ENCODE measurements around the gene TACC2.

The TACC2 gene

GRCh38 chr10:122077311-122077875, 88.4 kb downstream of the TACC2 start:
- ATAC-seq = no peak

DNA sequence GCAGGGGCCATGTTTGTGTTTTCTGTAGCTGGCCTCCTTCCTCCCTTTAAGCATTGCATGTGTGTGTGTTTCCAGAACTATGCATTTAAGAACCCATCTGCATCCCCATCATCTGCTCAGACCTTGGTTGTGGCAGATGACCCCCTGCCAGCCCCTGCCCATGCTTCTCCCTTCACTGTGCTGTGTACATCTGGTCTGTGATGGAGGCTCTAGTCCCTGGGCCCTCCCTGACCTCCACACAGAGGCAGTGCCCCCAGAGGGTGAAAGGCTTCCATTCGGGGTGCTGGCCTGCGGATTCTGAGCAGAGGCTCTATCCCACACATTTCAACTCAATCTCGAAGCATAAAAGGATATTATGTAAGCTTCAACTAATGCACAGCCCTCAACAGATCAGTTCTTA, 89.4 kb downstream of the TACC2 start:
- no peak for TF ChIP-seq ARNTL (CRISPR knock-in tag; IDR thresholded peaks at IDR 0.05; ENCODE audit: borderline replicate concordance, low read depth)
- no peak for TF ChIP-seq BACH2 (CRISPR knock-in tag; IDR thresholded peaks at IDR 0.05; ENCODE audit: borderline replicate concordance)
- no peak for TF ChIP-seq TCF4 (CRISPR knock-in tag; IDR thresholded peaks at IDR 0.05; ENCODE audit: borderline replicate concordance)
- TF ChIP-seq, protein P1, sequence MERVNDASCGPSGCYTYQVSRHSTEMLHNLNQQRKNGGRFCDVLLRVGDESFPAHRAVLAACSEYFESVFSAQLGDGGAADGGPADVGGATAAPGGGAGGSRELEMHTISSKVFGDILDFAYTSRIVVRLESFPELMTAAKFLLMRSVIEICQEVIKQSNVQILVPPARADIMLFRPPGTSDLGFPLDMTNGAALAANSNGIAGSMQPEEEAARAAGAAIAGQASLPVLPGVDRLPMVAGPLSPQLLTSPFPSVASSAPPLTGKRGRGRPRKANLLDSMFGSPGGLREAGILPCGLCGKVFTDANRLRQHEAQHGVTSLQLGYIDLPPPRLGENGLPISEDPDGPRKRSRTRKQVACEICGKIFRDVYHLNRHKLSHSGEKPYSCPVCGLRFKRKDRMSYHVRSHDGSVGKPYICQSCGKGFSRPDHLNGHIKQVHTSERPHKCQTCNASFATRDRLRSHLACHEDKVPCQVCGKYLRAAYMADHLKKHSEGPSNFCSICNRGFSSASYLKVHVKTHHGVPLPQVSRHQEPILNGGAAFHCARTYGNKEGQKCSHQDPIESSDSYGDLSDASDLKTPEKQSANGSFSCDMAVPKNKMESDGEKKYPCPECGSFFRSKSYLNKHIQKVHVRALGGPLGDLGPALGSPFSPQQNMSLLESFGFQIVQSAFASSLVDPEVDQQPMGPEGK (CRISPR knock-in tag; IDR thresholded peaks at IDR 0.05; ENCODE audit: borderline replicate concordance) = no peak
- no peak for TF ChIP-seq PPARA (CRISPR knock-in tag; IDR thresholded peaks at IDR 0.05; ENCODE audit: borderline replicate concordance)
- no peak for TF ChIP-seq ISL1 (CRISPR knock-in tag; IDR thresholded peaks at IDR 0.05)
- TF ChIP-seq ZFP30 (CRISPR knock-in tag; IDR thresholded peaks at IDR 0.05) = no peak
- TF ChIP-seq ZNF565 (CRISPR knock-in tag; conservative IDR thresholded peaks at IDR 0.05; ENCODE audit: low read depth) = no peak
- no peak for TF ChIP-seq ZNF70 (CRISPR knock-in tag; IDR thresholded peaks at IDR 0.05)
- TF ChIP-seq SNAI2 (CRISPR knock-in tag; IDR thresholded peaks at IDR 0.05) = no peak

More at GRCh38 chr10:122077311-122077875, 88.4 kb downstream of the TACC2 start:
- no peak for TF ChIP-seq ESRRG (CRISPR knock-in tag; IDR thresholded peaks at IDR 0.05)
- TF ChIP-seq ZNF70 (CRISPR knock-in tag; IDR thresholded peaks at IDR 0.05) = no peak
- no peak for TF ChIP-seq ZNF8 (CRISPR knock-in tag; IDR thresholded peaks at IDR 0.05)

GRCh38 chr10:122078965-122079795, 90.2 kb downstream of the TACC2 start:
- TF ChIP-seq SNAI2 (CRISPR knock-in tag; IDR thresholded peaks at IDR 0.05) (no peak), PPARA (CRISPR knock-in tag; IDR thresholded peaks at IDR 0.05; ENCODE audit: borderline replicate concordance) (no peak), ZNF8 (CRISPR knock-in tag; IDR thresholded peaks at IDR 0.05) (no peak), GLIS3 (CRISPR knock-in tag; IDR thresholded peaks at IDR 0.05) (no peak), ARNTL (CRISPR knock-in tag; IDR thresholded peaks at IDR 0.05; ENCODE audit: borderline replicate concordance, low read depth) (no peak), TCF4 (CRISPR knock-in tag; IDR thresholded peaks at IDR 0.05; ENCODE audit: borderline replicate concordance) (no peak)
- TF ChIP-seq, protein P2, sequence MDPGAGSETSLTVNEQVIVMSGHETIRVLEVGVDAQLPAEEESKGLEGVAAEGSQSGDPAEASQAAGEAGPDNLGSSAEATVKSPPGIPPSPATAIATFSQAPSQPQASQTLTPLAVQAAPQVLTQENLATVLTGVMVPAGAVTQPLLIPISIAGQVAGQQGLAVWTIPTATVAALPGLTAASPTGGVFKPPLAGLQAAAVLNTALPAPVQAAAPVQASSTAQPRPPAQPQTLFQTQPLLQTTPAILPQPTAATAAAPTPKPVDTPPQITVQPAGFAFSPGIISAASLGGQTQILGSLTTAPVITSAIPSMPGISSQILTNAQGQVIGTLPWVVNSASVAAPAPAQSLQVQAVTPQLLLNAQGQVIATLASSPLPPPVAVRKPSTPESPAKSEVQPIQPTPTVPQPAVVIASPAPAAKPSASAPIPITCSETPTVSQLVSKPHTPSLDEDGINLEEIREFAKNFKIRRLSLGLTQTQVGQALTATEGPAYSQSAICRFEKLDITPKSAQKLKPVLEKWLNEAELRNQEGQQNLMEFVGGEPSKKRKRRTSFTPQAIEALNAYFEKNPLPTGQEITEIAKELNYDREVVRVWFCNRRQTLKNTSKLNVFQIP (CRISPR knock-in tag; IDR thresholded peaks at IDR 0.05; ENCODE audit: borderline replicate concordance, low read depth) = no peak
- TF ChIP-seq, protein P1 (CRISPR knock-in tag; IDR thresholded peaks at IDR 0.05; ENCODE audit: borderline replicate concordance) = no peak

More for the DNA sequence above, 89.4 kb downstream of the TACC2 start:
- no peak for ATAC-seq

DNA sequence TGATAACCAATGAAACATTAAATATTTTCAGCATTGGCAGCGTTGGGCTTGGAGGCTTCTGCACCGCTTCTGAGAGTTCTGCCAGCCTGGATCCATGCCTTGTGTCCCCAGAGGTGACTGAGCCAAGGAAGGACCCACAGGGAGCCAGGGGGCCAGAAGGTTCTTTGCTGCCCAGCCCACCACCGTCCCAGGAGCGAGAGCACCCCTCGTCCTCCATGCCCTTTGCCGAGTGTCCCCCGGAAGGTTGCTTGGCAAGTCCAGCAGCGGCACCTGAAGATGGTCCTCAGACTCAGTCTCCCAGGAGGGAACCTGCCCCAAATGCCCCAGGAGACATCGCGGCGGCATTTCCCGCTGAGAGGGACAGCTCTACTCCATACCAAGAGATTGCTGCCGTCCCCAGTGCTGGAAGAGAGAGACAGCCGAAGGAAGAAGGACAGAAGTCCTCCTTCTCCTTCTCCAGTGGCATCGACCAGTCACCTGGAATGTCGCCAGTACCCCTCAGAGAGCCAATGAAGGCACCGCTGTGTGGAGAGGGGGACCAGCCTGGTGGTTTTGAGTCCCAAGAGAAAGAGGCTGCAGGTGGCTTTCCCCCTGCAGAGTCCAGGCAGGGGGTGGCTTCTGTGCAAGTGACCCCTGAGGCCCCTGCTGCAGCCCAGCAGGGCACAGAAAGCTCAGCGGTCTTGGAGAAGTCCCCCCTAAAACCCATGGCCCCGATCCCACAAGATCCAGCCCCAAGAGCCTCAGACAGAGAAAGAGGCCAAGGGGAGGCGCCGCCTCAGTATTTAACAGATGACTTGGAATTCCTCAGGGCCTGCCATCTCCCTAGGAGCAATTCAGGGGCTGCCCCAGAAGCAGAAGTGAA, 93.9 kb downstream of the TACC2 start:
- ATAC-seq = no peak
- TF ChIP-seq CSRNP3 (CRISPR knock-in tag; IDR thresholded peaks at IDR 0.05) (no peak), BACH2 (CRISPR knock-in tag; IDR thresholded peaks at IDR 0.05; ENCODE audit: borderline replicate concordance) (no peak), ZC3H10 (CRISPR knock-in tag; IDR thresholded peaks at IDR 0.05) (no peak), ISL1 (CRISPR knock-in tag; IDR thresholded peaks at IDR 0.05) (no peak), CREB5 (CRISPR knock-in tag; IDR thresholded peaks at IDR 0.05; ENCODE audit: low read depth) (no peak), PPARA (CRISPR knock-in tag; IDR thresholded peaks at IDR 0.05; ENCODE audit: borderline replicate concordance) (no peak), ESRRG (CRISPR knock-in tag; IDR thresholded peaks at IDR 0.05) (no peak), RARB (CRISPR knock-in tag; IDR thresholded peaks at IDR 0.05) (no peak), TSHZ2 (CRISPR knock-in tag; IDR thresholded peaks at IDR 0.05) (no peak), TCF4 (CRISPR knock-in tag; IDR thresholded peaks at IDR 0.05; ENCODE audit: borderline replicate concordance) (no peak), OSR1 (CRISPR knock-in tag; IDR thresholded peaks at IDR 0.05) (no peak), ARNTL (CRISPR knock-in tag; IDR thresholded peaks at IDR 0.05; ENCODE audit: borderline replicate concordance, low read depth) (no peak), TOX (CRISPR knock-in tag; IDR thresholded peaks at IDR 0.05; ENCODE audit: borderline replicate concordance) (no peak), ZNF70 (CRISPR knock-in tag; IDR thresholded peaks at IDR 0.05) (no peak)

More at GRCh38 chr10:122078965-122079795, 90.2 kb downstream of the TACC2 start:
- ATAC-seq = no peak

Measured in SK-N-SH treated with all-trans-retinoic acid at 6 μM for 48 hours (cell line).